Hippocampal formation (tissue), 2 donors: ENCODE measurements around the gene IL4I1.

ENCODE experiments used
- DNase-seq, 2 donors: peaks; one replicate each; lab custom pipeline; 2025; lab: John Stamatoyannopoulos, UW

Gene IL4I1

GRCh38 chr19:49879243-49879963, 17.3 kb downstream of the IL4I1 start:
- no peak for DNase-seq

GRCh38 chr19:49878744-49879070, 18.0 kb downstream of the IL4I1 start:
- DNase-seq = no peak

- DNase-seq = peak; percentile 95 to 98
These were observed 18.6 kb downstream of the IL4I1 start for GRCh38 chr19:49877879-49878743.

GRCh38 chr19:49877020-49877878, 19.4 kb downstream of the IL4I1 start, which contains the start of the genes AKT1S1 and TBC1D17:
Gene AKT1S1 (minus strand): TSS chr19:49877355. CDS start chr19:49873295, 4,060 bp downstream.
Gene TBC1D17 (plus strand): TSS chr19:49877702. CDS start chr19:49877724, 22 bp downstream.
- peak; percentile 99 to 100 for DNase-seq

GRCh38 chr19:49876422-49877019, 20.2 kb downstream of the IL4I1 start:
- peak; percentile 97 to 99 for DNase-seq

- DNase-seq = peak in 1 of 2 donors; percentile 75
These were observed 20.7 kb downstream of the IL4I1 start for GRCh38 chr19:49875857-49876421.

GRCh38 chr19:49875177-49875576, 21.5 kb downstream of the IL4I1 start:
- no peak for DNase-seq

- no peak for DNase-seq
These were observed 22.1 kb downstream of the IL4I1 start for GRCh38 chr19:49874503-49875157.

GRCh38 chr19:49873834-49874233, 22.9 kb downstream of the IL4I1 start:
- no peak for DNase-seq

GRCh38 chr19:49873129-49873521, 23.6 kb downstream of the IL4I1 start:
- no peak for DNase-seq

GRCh38 chr19:49872245-49873128, 24.2 kb downstream of the IL4I1 start:
- DNase-seq = no peak

- no peak for DNase-seq
These were observed 25.2 kb downstream of the IL4I1 start for GRCh38 chr19:49871349-49871985.

- no peak for DNase-seq
These were observed 26.3 kb downstream of the IL4I1 start for GRCh38 chr19:49870309-49870901.

- DNase-seq = peak; percentile 97 to 100
These were observed 27.0 kb downstream of the IL4I1 start for GRCh38 chr19:49869484-49870308.

- no peak for DNase-seq
These were observed 27.6 kb downstream of the IL4I1 start for GRCh38 chr19:49869009-49869483.

GRCh38 chr19:49866933-49867782, 29.5 kb downstream of the IL4I1 start, which contains the start of gene PNKP:
Gene PNKP (minus strand): TSS chr19:49867576. CDS start chr19:49867204, 372 bp downstream.
- peak; percentile 83 to 94 for DNase-seq

GRCh38 chr19:49864890-49865289, 31.8 kb downstream of the IL4I1 start:
- DNase-seq = no peak
